Stomach (tissue), 9 donors: ENCODE results near the gene HAVCR2. TPM values are rescaled to one million over a fixed set of nuclear protein-coding genes. Genes with fewer than 3 reads are reported as not detected.
"Not testable (repeated sequence)": the region's sequence is repeated elsewhere in the genome, so short reads cannot be mapped to it uniquely, and the experiment has no call there.

ENCODE experiments used
- DNase-seq, 2 donors: peaks; one replicate each; pipeline versions ENCODE4 v3.0.0 to v3.0.0-alpha.2; 2013 to 2019
- H3K27ac ChIP-seq, 5 donors: fragments of 200-600 bp in 4 of 5; sonication (generic) in 4 of 5; one replicate each; pipeline ENCODE4 v1.5.1; 2013 to 2019; ENCODE audit warnings: mild to moderate bottlenecking in 1 of 5, moderate library complexity in 1 of 5
- H3K27me3 ChIP-seq, 3 donors: fragments of 200-600 bp; sonication (generic); one replicate each; pipeline ENCODE4 v1.5.1; 2017 to 2019; ENCODE audit warnings: mixed run types in 1 of 3
- H3K36me3 ChIP-seq, 4 donors: fragments of 200-600 bp; sonication (generic); 1 replicate in 3 of 4; 2 replicates in 1 of 4; pipeline ENCODE4 v1.5.1; 2016 to 2019
- H3K4me1 ChIP-seq, 4 donors: fragments of 200-600 bp; sonication (generic); one replicate each; pipeline ENCODE4 v1.5.1; 2016 to 2019
- H3K4me3 ChIP-seq, 4 donors: fragments of 200-600 bp; sonication (generic) in 3 of 4; one replicate each; pipeline ENCODE4 v1.5.1; 2016 to 2019; ENCODE audit warnings: mild to moderate bottlenecking in 1 of 4
- H3K9me3 ChIP-seq, 4 donors: fragments of 200-600 bp; sonication (generic); one replicate each; pipeline ENCODE4 v1.5.1; 2016 to 2019
- CTCF ChIP-seq, 7 experiments: fragments of 450-650 bp in 4 of 7; fragments of 200-600 bp in 3 of 7; sonication (generic) in 3 of 7; IDR thresholded peaks; one replicate each; pipeline ENCODE4 v1.5.1; 2016 to 2019; ENCODE audit warnings: antibody characterized with exemption in 7 of 7, control low read depth in 2 of 7, mild to moderate bottlenecking in 1 of 7
- EP300 ChIP-seq: sonication (generic); formaldehyde crosslinking; IDR thresholded peaks from one replicate; pipeline ENCODE4 v1.6.1; 2017; ENCODE audit warnings: antibody characterized with exemption
- POLR2A ChIP-seq, 4 donors: fragments of 450-650 bp; IDR thresholded peaks; one replicate each; pipeline ENCODE4 v1.6.1; 2016; ENCODE audit warnings: antibody characterized with exemption in 4 of 4, control low read depth in 2 of 4, mild to moderate bottlenecking in 1 of 4, moderate library complexity in 1 of 4
- POLR2AphosphoS5 ChIP-seq, 3 donors: sonication (generic); formaldehyde crosslinking; IDR thresholded peaks; one replicate each; pipeline ENCODE4 v1.6.1; 2016; ENCODE audit warnings: antibody characterized with exemption in 3 of 3
- WGBS, 5 donors: extraction: QIAGEN DNeasy Blood & Tissue Kit in 3 of 5; methylation state at CpG; one replicate each; pipeline versions ENCODE4 v1.1.5 to v1.1.7; 2013 to 2018; 5-methylcytosine and 5-hydroxymethylcytosine counted together
- intact Hi-C: fragments of 100-400 bp; cut with DNase I; formaldehyde crosslinking; loops from one replicate; pipeline ENCODE4 v1.15.1; 2023; ENCODE audit warnings: low total_unique reads
- polyA plus RNA-seq, 3 donors: library from polyadenylated mRNA; stranded (reverse); fragments of 200-250 nt; gene quantifications; one replicate each; pipeline ENCODE4 v1.2.3, GENCODE V29; 2013
- total RNA-seq, 5 donors: library from RNA; depleted of rRNA; stranded (reverse); fragments of >200 nt; gene quantifications; one replicate each; pipeline versions ENCODE4 v1.1.0 to v1.2.3, GENCODE V29; 2014 to 2016
- donor health status: healthy with polysubstance abuse.
- donor health status: Bipolar disorder and iron deficiency.
- donor health status: healthy.

The HAVCR2 gene
- total and polyA plus RNA-seq, 8 donors = 1.2 to 9.9 (median 3.2) TPM; not detected in 2

- TF ChIP-seq CTCF (IDR thresholded peaks at IDR 0.05) (no peak), POLR2AphosphoS5 (IDR thresholded peaks at IDR 0.05) (no peak), POLR2A (IDR thresholded peaks at IDR 0.05) (no peak), EP300 (no peak)
- no peaks in the 10 kb centered on the region for H3K4me1 ChIP-seq
- DNase-seq = no peak
- no peak overlapping the region for H3K4me3 ChIP-seq
- no peak overlapping the region for H3K27ac ChIP-seq
- H3K9me3 ChIP-seq = no peaks in the 10 kb centered on the region
- no peaks in the 10 kb centered on the region for H3K36me3 ChIP-seq
- WGBS, 5 donors = 71 to 88% (median 76%) methylated on average over 7 of the region's 7 CpGs
- intact Hi-C loops = no loop called here
- H3K27me3 ChIP-seq = no peaks in the 10 kb centered on the region
These were observed 57.1 kb downstream of the HAVCR2 start for GRCh38 chr5:157051604-157052245.

GRCh38 chr5:157050050-157050449 is 58.8 kb downstream of the HAVCR2 start:
- DNase-seq = no peak
- no peaks in the 10 kb centered on the region for H3K27me3 ChIP-seq
- intact Hi-C loops = no loop called here
- H3K9me3 ChIP-seq = no peaks in the 10 kb centered on the region
- no peaks in the 10 kb centered on the region for H3K36me3 ChIP-seq
- H3K27ac ChIP-seq = no peak overlapping the region
- H3K4me1 ChIP-seq = no peaks in the 10 kb centered on the region
- WGBS, 5 donors = 76 to 84% (median 79%) methylated on average over 5 of the region's 5 CpGs
- H3K4me3 ChIP-seq = no peak overlapping the region
- no peak for TF ChIP-seq EP300
- TF ChIP-seq POLR2A (IDR thresholded peaks at IDR 0.05) = no peak
- TF ChIP-seq CTCF (IDR thresholded peaks at IDR 0.05) = no peak
- no peak for TF ChIP-seq POLR2AphosphoS5 (IDR thresholded peaks at IDR 0.05)

- whole genome bisulfite sequencing, 5 donors = 5 to 63% (median 46%) methylated on average over 1 of the region's 1 CpG
- H3K4me1 ChIP-seq = no peaks in the 10 kb centered on the region
- DNase-seq = no peak
- H3K4me3 ChIP-seq = no peak overlapping the region
- H3K27me3 ChIP-seq = no peaks in the 10 kb centered on the region
- intact Hi-C loops = no loop called here
- no peaks in the 10 kb centered on the region for H3K9me3 ChIP-seq
- no peak overlapping the region for H3K27ac ChIP-seq
- no peak for TF ChIP-seq CTCF (IDR thresholded peaks at IDR 0.05)
- TF ChIP-seq POLR2A (IDR thresholded peaks at IDR 0.05) = no peak
- TF ChIP-seq POLR2AphosphoS5 (IDR thresholded peaks at IDR 0.05) = no peak
- no peak for TF ChIP-seq EP300
- H3K36me3 ChIP-seq = no peaks in the 10 kb centered on the region
These were observed 59.2 kb downstream of the HAVCR2 start for GRCh38 chr5:157049605-157050004.

GRCh38 chr5:157047898-157048297 is 60.9 kb downstream of the HAVCR2 start:
- Histone ChIP-seq H3K27ac (no peak overlapping the region), H3K4me3 (no peak overlapping the region), H3K4me1 (no peaks in the 10 kb centered on the region), H3K36me3 (no peaks in the 10 kb centered on the region), H3K9me3 (no peaks in the 10 kb centered on the region), H3K27me3 (no peaks in the 10 kb centered on the region)
- 80 to 94% (median 91%) methylated on average over 5 of the region's 5 CpGs for WGBS, 5 donors
- TF ChIP-seq CTCF (IDR thresholded peaks at IDR 0.05) (no peak), POLR2A (IDR thresholded peaks at IDR 0.05) (no peak), POLR2AphosphoS5 (IDR thresholded peaks at IDR 0.05) (no peak), EP300 (no peak)
- no peak for DNase-seq
- intact Hi-C loops = no loop called here

- WGBS, 5 donors = 57 to 75% (median 63%) methylated on average over 4 of the region's 4 CpGs
These were observed 61.8 kb downstream of the HAVCR2 start for GRCh38 chr5:157047016-157047415.

More at GRCh38 chr5:157047016-157047415, 61.8 kb downstream of the HAVCR2 start:
- intact Hi-C loops, DNase-seq, H3K4me3 ChIP-seq, H3K9me3 ChIP-seq, H3K27ac ChIP-seq, H3K27me3 ChIP-seq, H3K4me1 ChIP-seq, H3K36me3 ChIP-seq: not testable (repeated sequence)
